Measurements from ENCODE around the gene RALGAPB.

RALGAPB gene

GRCh38 chr20:38617830-38618196 lies 145.2 kb downstream of the RALGAPB start:
- FAIRE-seq = no peak

GRCh38 chr20:38620441-38620840 lies 147.8 kb downstream of the RALGAPB start:
- FAIRE-seq = no peak

- no peak for FAIRE-seq
These were observed 150.4 kb downstream of the RALGAPB start for GRCh38 chr20:38623061-38623460.

- FAIRE-seq = no peak
These were observed 151.4 kb downstream of the RALGAPB start for GRCh38 chr20:38624084-38624483.

- no peak for FAIRE-seq
These were observed 153.3 kb downstream of the RALGAPB start for GRCh38 chr20:38625896-38626295.

- no peak for FAIRE-seq
These were observed 154.4 kb downstream of the RALGAPB start for GRCh38 chr20:38626921-38627659.
